22Rv1 (cell line): ENCODE results near the gene FLT4.

Source experiments
- ZFX ChIP-seq: fragments of 450-650 bp; IDR thresholded peaks from 2 replicates; pipeline ENCODE4 v1.6.1; 2017; ENCODE audit warnings: antibody characterized with exemption, borderline replicate concordance
- TF ChIP-seq, protein P1 (sequence below): fragments of 450-650 bp; IDR thresholded peaks from 2 replicates; pipeline ENCODE4 v1.5.1; 2017; ENCODE audit warnings: mild to moderate bottlenecking

DNA sequence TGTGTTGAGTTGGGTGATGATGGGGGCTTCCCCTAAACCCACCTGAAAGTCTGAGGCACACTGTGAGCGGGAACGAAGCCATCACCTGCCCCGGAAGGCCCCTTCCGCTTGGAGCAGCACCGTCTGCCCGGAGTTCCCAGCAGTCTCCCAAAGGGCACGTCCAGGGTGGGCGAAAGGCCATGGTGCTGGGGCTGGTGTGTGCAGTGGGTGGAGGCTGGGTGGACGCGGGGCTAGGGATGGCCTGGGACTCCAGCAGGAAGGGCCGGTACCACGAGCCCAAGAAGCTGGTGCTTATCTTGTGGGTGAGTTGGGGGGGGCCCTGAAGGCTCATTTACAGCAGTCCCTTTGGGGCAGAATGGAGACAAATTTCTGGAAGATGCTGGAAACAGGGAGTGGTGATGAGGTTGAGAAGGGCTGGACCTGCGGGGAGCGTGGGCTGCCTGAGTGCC, 4.6 kb downstream of the FLT4 start:
- TF ChIP-seq, protein P1, sequence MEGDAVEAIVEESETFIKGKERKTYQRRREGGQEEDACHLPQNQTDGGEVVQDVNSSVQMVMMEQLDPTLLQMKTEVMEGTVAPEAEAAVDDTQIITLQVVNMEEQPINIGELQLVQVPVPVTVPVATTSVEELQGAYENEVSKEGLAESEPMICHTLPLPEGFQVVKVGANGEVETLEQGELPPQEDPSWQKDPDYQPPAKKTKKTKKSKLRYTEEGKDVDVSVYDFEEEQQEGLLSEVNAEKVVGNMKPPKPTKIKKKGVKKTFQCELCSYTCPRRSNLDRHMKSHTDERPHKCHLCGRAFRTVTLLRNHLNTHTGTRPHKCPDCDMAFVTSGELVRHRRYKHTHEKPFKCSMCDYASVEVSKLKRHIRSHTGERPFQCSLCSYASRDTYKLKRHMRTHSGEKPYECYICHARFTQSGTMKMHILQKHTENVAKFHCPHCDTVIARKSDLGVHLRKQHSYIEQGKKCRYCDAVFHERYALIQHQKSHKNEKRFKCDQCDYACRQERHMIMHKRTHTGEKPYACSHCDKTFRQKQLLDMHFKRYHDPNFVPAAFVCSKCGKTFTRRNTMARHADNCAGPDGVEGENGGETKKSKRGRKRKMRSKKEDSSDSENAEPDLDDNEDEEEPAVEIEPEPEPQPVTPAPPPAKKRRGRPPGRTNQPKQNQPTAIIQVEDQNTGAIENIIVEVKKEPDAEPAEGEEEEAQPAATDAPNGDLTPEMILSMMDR: no peak
- no peak for TF ChIP-seq ZFX
